ENCODE results near the gene SOX14. TPM values are rescaled to one million over a fixed set of nuclear protein-coding genes. Genes with fewer than 3 reads are reported as not detected.

Gene SOX14
- total RNA-seq, 1 donor from 2014 or later: not detected

DNA sequence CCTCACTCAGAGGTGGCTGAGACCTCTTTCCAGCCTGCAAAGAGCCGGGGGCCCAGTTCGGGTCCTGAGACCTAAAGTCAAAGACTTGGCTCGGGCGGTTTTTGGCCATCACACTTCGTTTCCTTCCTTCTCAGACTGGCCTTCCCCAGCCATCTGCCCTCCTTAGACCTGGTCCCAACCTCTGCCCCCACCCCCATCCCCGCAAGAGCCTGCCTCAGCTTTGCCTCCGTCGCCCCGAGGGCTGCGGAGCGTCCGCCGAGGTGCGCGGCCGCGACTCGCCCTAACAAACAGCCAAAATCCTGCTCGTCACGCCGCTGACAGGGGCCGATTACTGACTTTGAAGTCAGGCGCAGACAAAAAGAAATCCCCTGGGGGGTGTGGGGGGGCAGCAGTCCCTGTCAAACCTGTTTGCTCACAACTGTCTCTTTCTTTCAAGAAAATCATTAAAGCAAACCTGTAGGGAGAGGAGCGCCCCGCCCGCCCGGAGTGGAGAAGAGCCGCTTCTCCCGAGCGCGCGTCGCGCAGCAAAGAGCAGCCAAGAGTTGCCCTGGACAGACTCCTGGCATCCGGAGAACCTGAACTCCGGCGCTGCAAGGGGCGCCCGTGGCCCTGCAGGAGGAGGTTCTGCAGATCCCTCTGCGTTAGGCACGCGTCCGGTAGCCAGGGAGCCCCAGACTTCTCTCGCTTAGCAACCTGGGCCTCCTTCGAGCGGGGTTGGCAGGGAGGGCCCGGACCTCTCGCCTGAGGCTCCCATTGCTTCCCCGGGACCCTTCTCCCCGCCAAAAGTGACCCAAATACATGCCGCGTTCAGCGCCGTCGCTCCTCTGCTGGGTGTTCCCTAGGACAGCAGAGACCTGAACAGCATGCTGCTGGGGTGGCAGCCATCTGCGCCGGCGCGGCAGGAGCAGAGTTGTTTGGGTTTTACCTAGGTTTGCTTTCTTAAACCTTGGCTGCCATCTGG is 4.5 kb downstream of the SOX14 start:
- DNase-seq (ENCODE audit: low read depth in 2 of 2): no peak

GRCh38 chr3:137769322-137770065 is 5.4 kb downstream of the SOX14 start:
- DNase-seq (ENCODE audit: low read depth in 2 of 2): no peak

- DNase-seq (ENCODE audit: low read depth in 2 of 2): no peak
Measured at GRCh38 chr3:137770066-137770834, 6.1 kb downstream of the SOX14 start.

GRCh38 chr3:137770835-137771399 is 6.8 kb downstream of the SOX14 start:
- no peak for DNase-seq (ENCODE audit: low read depth in 2 of 2)

- no peak for DNase-seq (ENCODE audit: low read depth in 2 of 2)
Measured at GRCh38 chr3:137771401-137772213, 7.5 kb downstream of the SOX14 start.

GRCh38 chr3:137772214-137772955 is 8.3 kb downstream of the SOX14 start:
- DNase-seq (ENCODE audit: low read depth in 2 of 2): no peak

- DNase-seq (ENCODE audit: low read depth in 2 of 2): no peak
Measured at GRCh38 chr3:137778941-137779340, 14.8 kb downstream of the SOX14 start.

DNA sequence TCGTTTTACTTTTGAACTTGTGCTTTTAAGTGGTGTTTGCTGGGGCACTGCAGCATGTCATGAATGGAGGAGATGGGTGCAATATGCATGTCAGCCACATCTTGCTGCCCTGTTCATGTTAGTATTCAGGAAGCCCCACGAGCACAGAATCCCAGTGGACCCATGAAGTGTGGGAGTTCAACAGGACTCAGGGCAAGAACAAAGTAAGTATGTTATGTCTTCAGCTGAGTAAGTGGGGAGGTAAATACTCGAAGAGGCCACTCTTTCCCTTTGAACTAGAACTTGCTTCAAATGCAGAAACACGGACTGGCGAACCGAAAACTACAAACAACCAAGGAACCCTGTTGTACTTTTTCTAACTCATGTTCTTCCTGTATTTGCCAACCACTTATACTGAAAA is 23.4 kb downstream of the SOX14 start:
- no peak for DNase-seq (ENCODE audit: low read depth in 2 of 2)

DNA sequence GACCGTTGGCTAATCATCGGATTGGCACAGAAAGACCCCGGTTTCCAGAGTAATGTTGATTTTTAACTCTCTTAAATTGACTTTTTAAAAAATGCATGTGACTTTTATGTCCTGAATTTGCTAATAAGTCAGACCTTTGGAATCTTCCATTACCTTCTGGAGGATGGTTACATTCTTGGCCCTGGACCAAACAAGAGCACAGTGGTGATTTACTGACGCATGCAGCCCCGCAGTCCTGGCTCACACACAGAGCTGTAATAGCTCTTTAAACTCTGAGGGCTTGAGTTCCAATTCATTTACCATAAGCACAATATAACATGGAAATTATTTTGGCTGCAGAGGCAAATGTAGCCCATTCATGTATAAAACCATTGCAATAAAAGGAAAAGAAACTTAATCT is 25.1 kb downstream of the SOX14 start:
- no peak for DNase-seq (ENCODE audit: low read depth in 2 of 2)

DNA sequence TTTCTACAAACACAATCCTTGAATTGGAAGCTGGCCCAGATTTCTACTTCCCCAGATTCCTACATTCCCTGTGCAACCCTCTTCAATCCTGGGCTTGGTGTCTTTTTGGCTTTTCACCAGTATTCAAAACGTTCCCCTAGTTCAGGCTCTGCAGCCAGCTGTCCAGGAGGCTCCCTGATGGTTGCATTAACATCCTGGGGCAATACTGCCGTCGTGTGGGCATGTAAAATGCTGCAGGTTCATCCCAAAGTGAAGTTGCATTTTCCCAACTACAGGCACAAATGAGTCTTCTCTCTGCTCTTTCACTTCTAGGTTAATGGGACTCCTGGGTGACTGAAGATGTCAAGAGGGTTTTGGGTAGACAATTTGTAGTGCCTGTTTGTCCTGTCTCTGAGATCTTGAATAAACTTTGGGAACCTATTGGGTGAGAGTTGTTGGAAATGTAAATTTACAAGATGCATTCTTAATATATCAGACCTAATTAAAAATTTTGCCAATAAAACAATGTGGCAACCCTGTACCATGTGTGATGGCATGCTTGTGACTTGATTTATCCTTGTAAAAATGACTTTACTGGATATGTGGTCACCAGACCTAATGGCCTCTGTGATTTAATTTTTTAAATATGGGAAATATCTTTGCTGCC is 28.6 kb downstream of the SOX14 start:
- peak; percentile 17 to 30 for DNase-seq (ENCODE audit: low read depth in 2 of 2)

GRCh38 chr3:137796993-137797392 is 32.9 kb downstream of the SOX14 start:
- no peak for DNase-seq (ENCODE audit: low read depth in 2 of 2)

DNA sequence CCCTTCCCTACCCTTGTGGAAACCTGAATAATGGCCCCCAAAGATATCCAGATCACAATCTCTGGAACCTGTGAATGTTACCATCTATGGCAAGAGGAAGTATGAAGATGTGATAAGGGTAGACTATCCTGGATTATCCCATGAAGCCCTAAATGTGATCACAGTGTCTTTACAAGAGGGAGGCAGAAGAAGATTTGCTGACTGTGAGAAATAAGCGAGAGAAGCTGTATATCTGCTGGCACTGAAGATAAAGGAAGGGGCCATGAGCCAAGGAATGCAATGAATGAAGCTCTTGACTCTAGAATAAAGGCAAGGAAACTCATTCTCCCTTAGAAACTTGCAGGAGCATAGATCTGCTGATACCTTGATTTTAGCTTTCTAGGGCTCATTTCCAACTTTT is 39.1 kb downstream of the SOX14 start:
- no peak for DNase-seq (ENCODE audit: low read depth in 2 of 2)

DNA sequence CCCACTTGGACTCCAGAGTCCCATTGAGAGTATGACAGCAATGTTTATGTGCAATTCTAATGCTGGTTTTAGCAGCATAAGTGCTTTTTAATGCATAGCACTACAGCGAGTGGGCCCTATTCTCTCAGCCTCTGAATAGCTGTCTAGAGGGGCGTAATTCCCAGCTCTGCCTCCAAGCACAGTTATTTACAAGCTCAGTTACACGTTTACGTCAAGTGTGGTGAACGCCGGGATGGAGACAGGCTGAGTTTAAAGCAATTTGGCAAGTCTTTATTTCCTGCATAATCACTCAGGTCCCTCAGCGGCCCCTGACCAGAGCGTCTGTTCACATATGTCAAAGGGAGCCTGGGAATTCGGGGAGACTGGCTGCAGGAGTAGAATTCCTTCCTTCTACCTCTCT is 43.9 kb downstream of the SOX14 start:
- no peak for DNase-seq (ENCODE audit: low read depth in 2 of 2)

DNA sequence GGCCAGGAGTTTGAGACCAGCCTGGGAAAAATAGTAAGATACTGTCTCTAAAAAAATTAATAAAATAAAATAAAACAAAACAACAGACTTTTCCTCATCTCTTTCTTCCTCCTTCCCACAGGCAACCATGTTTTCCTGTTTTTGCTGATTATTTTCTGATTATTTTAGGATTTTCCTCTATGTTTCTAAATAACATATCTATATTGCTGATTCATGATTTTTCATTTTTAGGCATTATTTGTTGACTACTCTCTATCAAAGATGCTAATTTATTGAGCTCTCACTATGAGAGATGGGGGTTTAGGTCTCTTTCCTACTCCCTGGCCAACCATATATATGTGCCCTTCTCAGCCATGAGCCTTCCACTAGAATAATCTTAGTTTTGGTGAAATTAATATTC is 45.4 kb downstream of the SOX14 start:
- no peak for DNase-seq (ENCODE audit: low read depth in 2 of 2)

DNA sequence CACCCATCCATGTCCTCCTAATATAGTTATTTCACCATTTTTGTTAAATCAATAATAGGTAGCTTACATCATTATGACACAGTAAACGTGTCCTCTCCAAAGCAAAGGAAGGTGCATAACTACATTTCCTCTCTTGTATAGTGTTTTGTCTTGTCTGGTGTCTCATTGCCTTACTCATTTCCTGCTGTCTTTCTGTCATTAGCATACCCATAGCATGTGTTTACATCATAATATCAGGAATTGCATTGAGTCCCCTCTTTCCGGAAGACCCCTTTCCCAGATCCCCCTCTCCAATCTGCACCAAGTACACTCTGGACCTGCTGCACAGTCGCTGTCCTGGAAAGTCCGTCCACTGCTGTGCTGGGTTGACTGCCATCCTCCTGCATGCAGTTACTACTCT is 47.9 kb downstream of the SOX14 start:
- no peak for DNase-seq (ENCODE audit: low read depth in 2 of 2)

- DNase-seq (ENCODE audit: low read depth in 2 of 2): no peak
Measured at GRCh38 chr3:137815251-137815650, 51.1 kb downstream of the SOX14 start.

Measured in lung microvascular endothelial cell (primary cell).